Measurements from ENCODE around the gene CHIT1. TPM values are rescaled to one million over a fixed set of nuclear protein-coding genes. Genes with fewer than 3 reads are reported as not detected.

The CHIT1 gene
- total RNA-seq, 1 experiment from 2014 or later: not detected

DNA sequence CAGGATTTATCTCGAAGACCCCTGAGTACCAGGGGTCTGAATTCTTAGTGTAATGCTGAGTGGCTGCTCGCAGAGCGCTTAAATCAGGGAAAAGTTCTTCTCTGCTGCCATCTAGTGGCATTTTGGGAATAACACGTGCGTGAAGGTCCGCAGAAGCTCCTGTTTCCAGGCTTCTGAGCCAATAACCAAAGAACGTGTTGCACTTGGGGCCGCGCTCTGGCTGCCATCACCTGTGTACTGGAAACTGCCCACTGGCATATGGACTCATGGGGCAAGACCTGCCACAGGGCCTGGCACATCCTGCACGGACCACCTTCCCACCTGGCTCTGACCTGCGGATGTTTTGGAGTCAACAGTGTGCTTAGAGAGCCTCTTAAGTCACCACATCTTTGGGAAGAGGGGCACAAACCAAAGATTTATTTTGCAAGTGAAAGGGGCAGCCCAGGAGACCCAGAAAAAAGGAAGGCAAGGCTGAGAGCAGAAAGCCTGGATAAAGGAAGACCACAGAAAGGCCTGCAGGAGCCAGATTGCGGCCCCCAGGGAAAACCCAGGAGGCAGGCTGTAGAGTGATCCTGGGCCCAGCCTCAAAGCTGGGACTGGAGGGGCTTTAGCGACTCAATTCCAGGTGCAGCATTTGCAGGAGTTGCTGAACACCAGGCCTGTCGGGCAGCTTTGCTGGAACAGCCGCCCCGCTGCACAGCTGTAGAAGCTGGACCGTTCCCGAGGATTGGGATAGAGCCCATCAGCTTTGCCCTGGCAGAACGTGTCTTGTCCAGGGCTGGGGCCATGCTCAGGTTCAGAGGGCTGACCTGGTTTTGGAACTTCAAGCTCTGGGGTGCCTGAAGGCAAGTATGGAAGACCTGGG is 13.0 kb downstream of the CHIT1 start:
- no peaks in the 10 kb centered on the region for H4K20me1 ChIP-seq (ENCODE audit: insufficient read depth)
- H3K4me3 ChIP-seq (replicated peaks in 1 of 2; ENCODE audit: low read depth in 1 of 2, low read length in 2 of 2): no peak overlapping the region
- H3K27me3 ChIP-seq (ENCODE audit: insufficient read depth, low read length): no peaks in the 10 kb centered on the region
- ChIA-PET CTCF (interaction anchor here (0.8 to 4.2 kb wide), 20 partner anchors 8 to 190 kb away, joined by 3 to 111 read pairs (median 6); partner anchors contain the start of genes MYOG and PPFIA4), POLR2A (interaction anchor here (0.8 to 1.5 kb wide), 3 partner anchors 15 to 177 kb away, joined by 3 to 4 read pairs (median 4); no protein-coding TSS in a partner anchor), RAD21 (ENCODE audit: low non-redundant PET in 1 of 2, low total read pairs in 2 of 2, uncharacterized antibody in 2 of 2, unreplicated experiment in 2 of 2) (interaction anchor here (0.5 to 2.8 kb wide), 12 partner anchors 16 to 177 kb away, joined by 3 to 19 read pairs (median 6); partner anchors contain the start of gene ADORA1 (in 1 of the 2))
- no peaks in the 10 kb centered on the region for H3K36me3 ChIP-seq (ENCODE audit: control insufficient read depth in 1 of 2, insufficient read depth in 2 of 2, low read length in 2 of 2)
- H3K4me1 ChIP-seq (ENCODE audit: control insufficient read depth in 1 of 2, insufficient read depth in 2 of 2, low read length in 2 of 2): peaks cover 0 to 12% of the 10 kb centered on the region in 2 experiments; a peak in 1 of 4 replicates
- H3K9ac ChIP-seq (ENCODE audit: low read length): no peak overlapping the region
- no peaks in the 10 kb centered on the region for H3K79me2 ChIP-seq (ENCODE audit: insufficient read depth, low read length)
- peak; percentile 60 for DNase-seq (ENCODE audit: low read depth, low spot score)
- intact Hi-C loops (cut with micrococcal nuclease): loop anchor here (1.0 to 2.0 kb wide), 4 partner anchors 50 to 186 kb away; no protein-coding TSS in a partner anchor
- no peaks in the 10 kb centered on the region for H3K9me3 ChIP-seq (ENCODE audit: control insufficient read depth in 1 of 2, insufficient read depth in 1 of 2, low read depth in 1 of 2, low read length in 2 of 2)
- H3K4me2 ChIP-seq (ENCODE audit: low read length): peak overlapping the region; percentile 31
- H3K27ac ChIP-seq (ENCODE audit: low read depth, low read length): no peak overlapping the region
- H2AFZ ChIP-seq (ENCODE audit: low read depth, low read length, poor library complexity, severe bottlenecking): peak overlapping the region; percentile 41
- TF ChIP-seq, protein P1, sequence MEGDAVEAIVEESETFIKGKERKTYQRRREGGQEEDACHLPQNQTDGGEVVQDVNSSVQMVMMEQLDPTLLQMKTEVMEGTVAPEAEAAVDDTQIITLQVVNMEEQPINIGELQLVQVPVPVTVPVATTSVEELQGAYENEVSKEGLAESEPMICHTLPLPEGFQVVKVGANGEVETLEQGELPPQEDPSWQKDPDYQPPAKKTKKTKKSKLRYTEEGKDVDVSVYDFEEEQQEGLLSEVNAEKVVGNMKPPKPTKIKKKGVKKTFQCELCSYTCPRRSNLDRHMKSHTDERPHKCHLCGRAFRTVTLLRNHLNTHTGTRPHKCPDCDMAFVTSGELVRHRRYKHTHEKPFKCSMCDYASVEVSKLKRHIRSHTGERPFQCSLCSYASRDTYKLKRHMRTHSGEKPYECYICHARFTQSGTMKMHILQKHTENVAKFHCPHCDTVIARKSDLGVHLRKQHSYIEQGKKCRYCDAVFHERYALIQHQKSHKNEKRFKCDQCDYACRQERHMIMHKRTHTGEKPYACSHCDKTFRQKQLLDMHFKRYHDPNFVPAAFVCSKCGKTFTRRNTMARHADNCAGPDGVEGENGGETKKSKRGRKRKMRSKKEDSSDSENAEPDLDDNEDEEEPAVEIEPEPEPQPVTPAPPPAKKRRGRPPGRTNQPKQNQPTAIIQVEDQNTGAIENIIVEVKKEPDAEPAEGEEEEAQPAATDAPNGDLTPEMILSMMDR (IDR thresholded peaks at IDR 0.05 in 2 of 3, conservative IDR thresholded peaks at IDR 0.05 in 1 of 3; ENCODE audit: borderline replicate concordance in 1 of 3, insufficient read depth in 1 of 3, low read depth in 2 of 3, low read length in 2 of 3): peak; percentile 59 to 94 (median 80)
- TF ChIP-seq EZH2phosphoT487 (IDR thresholded peaks at IDR 0.05; ENCODE audit: borderline replicate concordance) (no peak), RAD21 (IDR thresholded peaks at IDR 0.05; ENCODE audit: low read depth) (peak; percentile 94)
- TF ChIP-seq, protein P2, sequence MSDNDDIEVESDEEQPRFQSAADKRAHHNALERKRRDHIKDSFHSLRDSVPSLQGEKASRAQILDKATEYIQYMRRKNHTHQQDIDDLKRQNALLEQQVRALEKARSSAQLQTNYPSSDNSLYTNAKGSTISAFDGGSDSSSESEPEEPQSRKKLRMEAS (IDR thresholded peaks at IDR 0.05): peak; percentile 74
- H3K9me2 ChIP-seq (ENCODE audit: insufficient read depth): no peaks in the 10 kb centered on the region
- no TSS peak for BruUV-seq (replicated peaks)
- ATAC-seq: peak; percentile 80

Measured in HCT116 (cell line).